Endometrial microvascular endothelial cells (primary cell): Measurements from ENCODE around the gene FOXO3. TPM values are rescaled to one million over a fixed set of nuclear protein-coding genes. Genes with fewer than 3 reads are reported as not detected.

Experiments used
- in situ Hi-C: cut with HindIII; loops from 2 replicates; pipeline ENCODE4 v1.10.0; 2017; ENCODE audit warnings: low sequenced_read_pairs, low pct_unique_long_range_greater_than_20kb; ENCODE audit errors: inconsistent ontology term
- total RNA-seq: library from RNA; depleted of rRNA; stranded (reverse); fragments of >200 nt; gene quantifications from one replicate; pipeline ENCODE4 v1.2.3, GENCODE V29; 2015; ENCODE audit errors: inconsistent ontology term

FOXO3 gene
- total RNA-seq, 1 donor from 2014 or later = 12.8 TPM

DNA sequence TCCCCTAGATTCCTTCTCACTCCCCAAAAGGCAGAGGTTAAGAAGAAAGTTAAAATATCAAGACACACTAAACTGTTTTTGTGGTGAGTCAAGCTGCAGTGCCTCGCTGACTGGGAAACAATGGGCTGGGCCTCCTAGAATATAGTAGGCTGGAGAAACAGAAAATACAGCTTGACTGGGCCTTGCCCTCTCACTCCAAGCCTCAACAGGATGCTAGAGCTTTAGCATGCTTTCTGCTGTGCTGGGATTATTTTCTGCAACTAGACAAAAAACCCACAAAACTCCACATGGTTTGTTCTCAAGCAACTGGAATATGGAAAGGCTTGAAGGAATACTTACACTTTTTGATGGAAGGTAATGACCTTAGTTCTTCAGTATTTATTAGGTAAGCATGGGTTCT is 27.9 kb downstream of the FOXO3 start:
- in situ Hi-C loops = no loop called here

DNA sequence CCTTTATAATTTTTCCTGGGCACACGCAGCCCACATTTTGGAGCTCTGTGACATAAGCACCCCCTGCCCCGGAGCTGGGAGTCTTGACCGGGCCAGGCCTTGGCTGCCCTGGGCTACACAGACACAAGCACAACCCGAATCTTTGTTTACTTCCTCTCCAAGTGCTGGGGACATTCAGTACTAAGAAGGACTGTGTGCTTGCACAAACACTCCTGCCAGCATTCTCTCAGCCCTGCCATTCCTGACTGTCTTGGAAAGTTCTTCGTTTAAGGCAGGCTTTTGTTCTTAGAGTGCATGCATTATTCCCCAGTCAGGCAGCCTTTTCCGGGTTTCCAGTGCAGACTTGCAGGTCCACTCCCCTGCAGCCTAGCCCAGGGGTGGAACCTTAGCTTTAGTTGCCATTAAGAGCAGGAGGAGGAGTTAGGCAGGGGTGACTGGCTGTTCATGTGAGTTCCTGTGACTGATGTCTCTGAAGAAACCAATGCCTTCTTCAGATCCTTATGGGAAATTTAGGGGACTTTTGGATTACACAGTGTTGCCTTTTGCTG is 28.6 kb downstream of the FOXO3 start:
- in situ Hi-C loops = no loop called here

DNA sequence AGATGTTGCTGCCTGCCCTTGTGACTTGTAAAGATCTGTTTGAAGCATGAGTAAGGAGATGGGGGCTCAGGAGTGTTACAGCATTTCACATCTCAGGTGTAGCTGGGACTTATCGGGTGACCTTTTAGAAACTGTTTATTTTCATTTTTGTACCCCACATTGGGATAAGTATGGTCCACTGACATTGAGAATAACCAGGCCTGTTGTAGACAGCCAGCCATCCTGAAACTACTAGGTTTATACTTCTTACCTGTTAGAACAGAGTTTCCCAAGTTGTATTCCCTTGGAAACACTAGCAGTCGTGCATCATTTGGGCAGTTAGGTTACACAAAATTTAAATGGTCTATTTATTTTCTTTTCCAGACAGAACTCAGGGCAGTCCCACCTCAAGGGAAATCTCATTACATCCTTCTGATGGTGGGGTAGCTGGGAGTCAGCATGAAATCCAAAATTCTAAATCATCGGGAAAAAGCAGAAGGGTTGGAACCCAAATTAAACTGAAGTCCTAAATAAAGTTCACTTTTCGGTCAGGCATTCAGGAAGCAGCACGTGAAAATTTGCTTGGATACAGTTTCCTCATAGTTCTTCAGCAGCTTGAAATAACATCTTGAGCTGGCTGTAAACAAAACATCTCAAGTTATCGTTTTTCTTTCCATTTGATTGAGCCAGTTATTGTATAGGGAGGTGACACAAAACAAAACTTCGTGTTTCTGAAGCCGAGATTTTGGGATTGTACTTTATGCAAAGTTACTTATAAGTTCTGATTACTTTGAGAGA is 30.5 kb downstream of the FOXO3 start:
- in situ Hi-C loops = no loop called here

DNA sequence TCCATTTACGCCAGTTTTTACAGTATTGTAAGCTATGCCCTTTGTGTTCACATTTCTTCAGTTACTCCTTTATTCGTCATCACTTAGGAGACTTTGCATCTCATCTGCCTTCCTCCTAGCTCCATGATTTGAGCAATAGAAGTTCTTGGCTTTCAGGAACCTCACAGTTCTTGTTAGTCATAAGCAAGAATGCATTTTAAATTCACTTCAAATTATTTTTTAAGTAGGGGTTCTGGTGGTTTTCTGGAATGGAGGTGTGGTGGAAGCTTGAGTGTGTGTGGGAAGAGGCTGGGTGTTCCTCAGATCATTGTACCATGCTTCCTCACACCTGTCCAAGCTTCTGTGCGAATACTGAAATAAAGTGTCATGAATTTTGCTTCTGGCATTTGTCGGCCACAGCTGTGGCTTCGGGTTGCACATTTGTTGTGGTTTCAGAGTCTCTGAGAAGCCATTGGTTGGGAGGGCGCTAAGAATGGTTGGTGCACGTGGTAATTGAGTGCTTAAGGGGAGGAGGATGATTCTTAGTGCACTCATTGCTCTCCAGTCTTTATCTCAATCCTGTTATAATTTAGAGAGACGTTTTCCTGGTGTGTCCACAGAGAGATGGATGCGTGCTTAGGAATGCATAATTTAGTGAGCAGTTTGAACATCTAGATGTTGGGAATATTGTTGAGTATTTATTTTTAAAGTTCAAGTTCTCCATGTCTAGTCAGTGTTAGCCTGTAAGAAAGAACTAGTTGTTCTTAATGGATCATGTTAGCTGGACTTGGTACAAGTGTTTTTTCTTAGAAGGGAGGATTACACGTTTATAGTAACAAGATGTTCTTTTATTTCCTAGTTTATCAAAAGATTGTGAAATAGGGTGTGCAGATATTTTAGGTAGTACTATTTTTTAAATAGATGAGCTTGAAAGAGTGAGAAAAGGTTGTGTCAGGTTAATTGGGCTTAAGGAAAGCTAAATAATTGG is 31.9 kb downstream of the FOXO3 start:
- in situ Hi-C loops = no loop called here

DNA sequence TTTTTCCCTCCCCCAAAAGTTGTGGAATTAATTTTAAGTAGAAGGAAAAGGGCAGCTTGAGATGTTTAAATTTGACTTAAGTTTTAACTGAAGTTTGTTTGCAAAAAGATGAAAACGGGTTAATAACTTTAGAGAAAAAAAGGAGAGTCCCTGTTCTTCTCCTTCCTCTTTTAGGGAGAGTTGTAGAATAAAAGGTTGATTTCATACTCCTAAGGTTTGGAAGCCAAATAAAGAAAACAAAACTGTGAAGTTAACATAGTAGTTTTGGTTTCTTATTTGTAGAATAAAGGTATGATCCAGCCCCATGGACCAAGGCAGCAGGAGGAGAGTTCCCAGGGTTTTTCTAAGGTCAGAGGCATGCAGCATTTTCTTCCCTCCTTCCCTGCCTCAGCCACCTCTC is 33.4 kb downstream of the FOXO3 start:
- in situ Hi-C loops = no loop called here

DNA sequence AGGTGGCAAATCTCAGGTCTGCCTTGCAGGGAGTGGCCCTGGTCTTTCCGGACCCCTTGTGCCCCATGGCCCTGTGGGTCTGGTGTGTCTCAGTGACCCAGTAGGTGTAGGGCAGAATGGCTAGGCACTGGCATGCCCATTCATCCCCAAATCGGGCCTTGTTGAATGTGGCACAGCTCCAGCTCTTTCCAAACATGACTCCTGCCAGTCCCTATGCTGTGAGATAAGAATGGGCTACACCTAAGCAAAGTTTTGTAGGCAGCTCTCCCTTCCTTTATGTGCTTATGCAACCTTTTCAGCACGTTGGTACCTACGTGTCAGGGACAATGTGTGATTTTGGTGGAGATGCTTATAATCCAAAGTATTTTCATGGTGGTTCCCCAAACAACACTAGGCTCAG is 33.9 kb downstream of the FOXO3 start:
- in situ Hi-C loops = no loop called here

DNA sequence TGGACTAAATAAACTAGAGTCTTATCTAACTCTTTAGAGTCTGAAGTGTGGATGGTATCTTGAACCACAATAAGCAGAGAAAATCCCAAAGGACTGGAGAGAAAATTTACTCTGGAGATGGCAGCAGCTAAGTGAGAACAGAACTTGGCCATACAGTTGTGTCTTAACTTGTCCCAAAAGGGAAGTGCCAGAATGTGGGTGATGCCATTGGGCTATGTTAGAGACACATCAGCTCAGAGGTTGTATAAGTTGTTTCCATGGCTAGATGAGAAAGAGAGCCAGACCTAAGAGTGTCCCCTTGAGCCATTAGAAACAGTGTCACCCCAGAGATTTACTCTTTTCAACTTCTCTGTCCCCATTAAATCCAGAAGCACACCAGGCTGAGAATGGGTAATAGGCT is 36.2 kb downstream of the FOXO3 start:
- in situ Hi-C loops = no loop called here

DNA sequence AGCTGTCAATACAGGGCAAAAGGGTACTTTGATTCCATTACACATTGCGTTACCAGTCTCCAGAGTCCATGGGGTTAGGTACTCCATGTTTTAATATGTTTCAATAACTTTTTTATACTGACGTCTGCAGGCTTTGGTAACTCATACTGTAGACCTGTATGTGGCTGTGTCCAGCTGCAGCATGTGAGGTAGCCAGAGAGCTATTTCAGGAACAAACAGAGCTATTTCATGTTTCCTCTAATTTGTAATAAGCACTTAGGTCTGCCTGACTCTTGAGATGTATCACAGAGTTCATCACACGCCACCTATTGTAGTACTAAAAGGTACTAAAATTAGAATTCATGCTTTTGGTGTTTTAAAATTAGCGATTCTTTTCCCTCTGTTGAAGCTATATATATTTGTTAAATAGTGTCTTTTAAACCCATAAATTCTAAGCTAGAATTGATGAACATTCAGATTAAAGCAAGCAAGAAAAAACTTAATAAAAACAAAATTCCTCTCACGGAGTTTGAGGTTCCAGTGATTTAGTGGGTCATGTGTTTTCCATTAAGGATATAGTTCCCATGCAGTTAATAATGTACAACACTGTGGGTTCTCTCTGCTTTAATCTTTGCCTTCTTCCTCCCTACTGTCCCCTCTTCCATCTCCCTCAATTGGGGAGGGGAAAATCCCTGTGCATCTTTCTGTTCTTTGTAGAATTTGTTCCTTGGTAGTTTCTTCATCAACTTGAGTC is 37.0 kb downstream of the FOXO3 start:
- in situ Hi-C loops = no loop called here

DNA sequence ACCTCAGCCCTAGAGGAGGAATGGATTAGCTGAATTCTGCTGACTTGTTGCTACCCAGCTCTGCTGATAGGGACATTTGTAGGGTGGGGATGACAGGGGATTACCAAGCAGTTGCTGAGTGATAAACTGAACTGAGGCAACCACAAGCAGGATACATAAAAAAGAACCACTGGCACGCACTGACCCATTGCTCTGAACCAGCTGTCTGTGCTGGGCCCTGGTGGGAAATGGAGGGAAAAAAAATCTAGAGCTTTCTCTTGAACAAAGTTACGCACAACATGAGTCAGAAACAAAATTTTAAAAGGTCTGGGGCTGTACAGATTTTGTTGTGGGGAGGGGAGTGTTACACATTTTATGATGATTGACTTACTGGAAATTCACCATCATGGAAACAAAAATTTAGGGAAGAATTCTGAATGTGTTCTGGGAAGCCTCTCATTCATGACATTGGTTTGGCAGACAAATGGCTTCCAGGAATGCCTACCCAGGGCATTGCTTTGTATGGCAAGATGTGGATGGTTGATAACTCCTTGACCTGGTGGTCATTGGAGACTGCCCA is 37.7 kb downstream of the FOXO3 start:
- in situ Hi-C loops = no loop called here

DNA sequence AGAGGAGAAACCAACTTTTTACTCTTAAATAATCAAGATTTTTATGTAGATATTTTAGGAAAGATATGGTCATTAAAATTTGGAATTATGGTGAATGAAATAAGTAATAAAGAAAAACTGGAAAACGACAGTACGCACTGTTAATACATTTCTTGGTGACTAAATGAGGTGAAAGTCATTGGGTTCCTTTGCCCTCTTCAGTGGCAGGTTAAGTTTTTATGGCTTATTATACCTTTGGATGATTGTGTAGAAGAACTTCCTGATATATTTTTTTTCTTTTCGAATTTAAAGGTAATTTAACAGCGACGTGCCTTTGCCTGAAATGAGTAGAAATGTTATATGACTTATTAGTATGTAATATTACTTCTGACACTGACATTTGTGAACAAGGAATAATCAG is 43.4 kb downstream of the FOXO3 start:
- in situ Hi-C loops = no loop called here

DNA sequence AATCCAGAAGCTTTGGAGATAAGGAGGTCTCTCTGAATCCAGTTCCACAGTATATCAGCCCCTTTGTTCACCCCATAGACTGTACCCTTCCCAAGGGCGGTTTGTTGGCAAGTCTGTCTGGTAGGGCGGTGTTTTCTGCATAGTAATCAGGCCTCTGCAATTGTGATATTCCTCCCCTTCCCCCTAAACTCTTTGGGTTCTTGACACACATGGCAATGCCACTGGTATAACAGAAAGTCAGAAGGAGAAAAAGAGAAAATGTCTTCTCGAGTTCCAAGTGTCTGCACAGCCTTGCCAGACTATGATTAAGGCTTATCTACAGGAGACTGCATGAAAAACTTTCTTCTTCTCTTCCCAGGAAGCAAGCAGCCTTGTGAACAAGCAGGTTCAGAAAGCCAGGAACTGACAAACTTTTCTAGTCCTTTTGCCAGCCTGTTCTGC is 45.6 kb downstream of the FOXO3 start:
- in situ Hi-C loops = no loop called here

DNA sequence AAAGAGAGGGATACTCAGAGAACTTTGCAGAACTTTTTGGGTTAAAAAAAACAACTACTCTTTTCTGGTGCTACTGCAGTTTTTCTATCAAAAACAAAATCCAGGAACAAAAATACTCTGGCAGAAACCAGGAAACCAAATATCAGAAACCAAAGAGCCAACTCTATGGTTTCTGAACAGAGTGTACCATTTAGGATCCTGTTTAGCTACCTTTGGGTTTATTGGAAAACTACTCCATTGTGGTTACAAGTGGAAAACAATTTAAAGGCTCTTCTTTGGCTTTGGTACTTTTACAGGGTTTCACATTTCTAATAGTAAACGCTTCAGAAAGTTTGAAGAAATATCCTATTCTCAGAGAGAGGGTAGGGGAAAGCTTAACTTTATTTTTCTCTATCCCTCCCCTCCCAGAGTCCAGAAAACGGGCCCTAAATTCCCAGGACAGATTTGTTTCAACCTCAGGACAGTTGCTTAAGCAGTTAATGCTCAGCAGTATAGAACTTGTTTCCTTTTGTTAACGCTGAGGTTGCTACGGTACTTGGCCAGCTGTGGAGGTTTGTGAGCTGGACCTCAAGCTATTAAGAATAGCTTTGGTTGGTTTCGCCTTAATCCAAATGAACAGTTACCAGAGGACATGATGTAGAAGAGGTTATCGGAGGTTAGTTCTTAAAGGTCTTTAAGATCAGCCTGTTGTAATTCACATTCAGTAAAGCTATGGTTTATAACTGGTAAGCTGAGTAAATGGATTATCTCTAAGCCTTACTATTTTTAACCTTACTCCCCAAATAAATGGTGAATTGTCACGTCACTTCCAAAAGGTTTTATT is 47.9 kb downstream of the FOXO3 start:
- in situ Hi-C loops = no loop called here

DNA sequence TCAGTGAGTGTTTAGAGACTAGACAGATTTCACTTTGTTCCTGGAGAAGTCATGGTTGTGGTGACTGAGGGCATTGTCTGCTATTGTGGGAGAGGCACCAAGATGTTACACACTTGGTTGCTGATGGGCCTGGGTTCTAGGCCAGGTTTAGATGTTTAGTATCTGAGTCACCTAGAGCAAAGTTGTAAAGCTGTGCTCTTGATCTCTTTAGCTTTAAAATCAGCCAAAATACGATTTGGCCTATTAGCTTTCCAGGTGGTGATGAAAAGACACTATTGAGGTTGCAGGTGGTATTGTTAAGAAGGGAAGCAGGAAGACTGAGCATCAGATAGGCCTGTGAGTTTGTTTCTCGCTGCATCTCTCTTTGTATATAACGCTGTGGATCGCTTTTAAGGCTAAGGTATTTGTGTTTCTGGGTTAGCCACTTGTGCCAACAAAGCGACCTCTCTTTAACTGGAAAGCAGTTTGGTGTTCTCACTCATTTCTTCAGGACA is 48.6 kb downstream of the FOXO3 start:
- in situ Hi-C loops = no loop called here

DNA sequence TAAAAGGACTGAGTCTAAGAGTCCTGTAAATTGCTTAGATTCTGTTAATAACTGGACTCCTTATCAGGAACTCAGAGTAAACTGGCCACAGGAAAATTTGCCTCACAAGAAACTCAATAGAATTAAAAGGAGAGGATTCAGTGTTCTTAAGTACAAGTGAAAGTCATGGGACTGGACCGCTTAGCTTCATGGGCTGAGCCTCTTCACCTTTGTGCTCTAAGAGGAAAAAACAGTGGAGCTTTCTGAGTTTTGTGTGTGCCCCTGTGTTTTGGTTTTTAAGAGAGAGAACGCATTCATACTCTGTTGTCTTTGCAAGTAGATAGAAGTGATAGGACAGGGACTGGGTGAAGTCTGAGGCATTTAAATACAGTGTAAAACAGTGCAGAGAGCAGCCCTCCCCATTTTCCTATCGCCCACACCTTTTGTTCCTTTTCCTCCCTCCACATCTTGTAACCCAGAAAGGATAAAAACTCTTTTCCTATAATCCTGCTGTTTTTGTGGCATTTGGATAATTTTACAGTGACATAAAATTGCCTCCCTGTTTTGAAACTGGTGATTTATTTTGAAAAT is 49.6 kb downstream of the FOXO3 start:
- in situ Hi-C loops = no loop called here

DNA sequence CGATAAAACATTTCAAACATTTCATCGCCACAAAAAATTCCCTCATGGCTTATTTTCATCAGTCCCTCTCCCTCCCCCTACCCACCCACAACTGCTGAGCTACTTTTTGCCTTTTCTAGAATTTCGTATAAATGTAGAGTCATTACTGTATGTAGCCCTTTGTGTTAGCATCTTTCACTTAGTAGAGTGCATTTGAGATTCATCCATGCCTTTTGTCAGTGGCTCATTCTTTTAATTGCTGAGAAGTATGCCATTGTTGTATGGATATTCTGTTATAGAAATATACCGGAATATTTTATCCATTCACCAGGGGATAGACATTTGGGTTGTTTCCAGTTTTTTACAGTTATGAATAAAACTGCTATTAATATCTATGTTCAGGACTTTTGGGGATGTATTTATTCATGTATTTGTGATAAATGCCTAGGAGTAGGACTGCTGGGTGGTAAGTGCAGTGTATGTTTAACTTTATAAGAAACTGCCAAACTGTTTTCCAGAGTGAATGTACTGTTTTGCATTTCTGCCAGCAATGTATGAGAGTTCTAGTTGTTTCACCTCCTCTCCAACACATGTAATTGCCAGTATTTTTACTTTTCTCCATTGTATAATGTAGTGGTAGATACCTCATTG is 50.4 kb downstream of the FOXO3 start:
- in situ Hi-C loops = no loop called here

DNA sequence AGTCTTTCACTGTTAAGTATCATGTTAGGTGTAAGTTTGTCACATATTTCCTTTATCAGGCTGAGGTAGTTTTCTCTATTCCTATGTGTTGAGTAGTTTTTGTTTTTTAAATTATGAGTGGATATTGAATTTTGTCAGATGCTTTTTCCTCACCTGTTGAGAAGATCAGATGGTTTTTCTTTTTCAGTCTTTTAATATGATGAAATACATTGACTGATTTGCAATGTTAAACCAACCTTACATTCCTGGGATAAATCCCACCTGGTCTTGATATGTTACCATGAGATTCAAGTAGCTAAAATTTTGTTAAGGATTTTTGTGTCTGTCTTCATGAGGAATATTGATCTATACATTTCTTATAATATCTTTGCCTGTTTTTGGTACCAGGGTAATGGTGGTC is 52.1 kb downstream of the FOXO3 start:
- in situ Hi-C loops = no loop called here

DNA sequence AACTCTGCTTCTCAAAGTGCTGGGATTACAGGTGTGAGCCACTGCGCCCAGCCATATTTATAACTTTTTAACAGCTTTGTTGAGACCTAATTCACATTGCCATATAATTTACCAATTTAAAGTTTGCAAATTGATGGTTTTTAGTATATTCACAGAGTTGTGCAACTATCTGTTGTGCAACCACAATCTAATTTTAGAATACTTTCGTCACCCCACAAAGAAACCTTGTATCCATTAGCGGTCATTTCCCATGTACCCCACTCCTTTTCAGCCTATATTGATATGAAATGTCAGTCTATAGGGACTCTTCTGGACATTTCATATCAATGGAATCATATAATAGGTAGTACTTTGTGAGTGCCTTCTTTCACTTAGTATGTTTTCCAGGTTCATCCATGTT is 55.8 kb downstream of the FOXO3 start:
- in situ Hi-C loops = no loop called here
